Measurements from ENCODE around the gene NFAM1. TPM values are rescaled to one million over a fixed set of nuclear protein-coding genes. Genes with fewer than 3 reads are reported as not detected.

NFAM1 gene
- polyA plus RNA-seq, 1 of the 3 experiments (the other 2 are of a cell fraction): 0.02 TPM

GRCh38 chr22:42356533-42356932 lies 75.7 kb downstream of the NFAM1 start:
- no peaks in the 10 kb centered on the region for H3K79me2 ChIP-seq (ENCODE audit: insufficient read depth)
- no peak overlapping the region for H3K9ac ChIP-seq
- H4K20me1 ChIP-seq (ENCODE audit: insufficient read depth): no peaks in the 10 kb centered on the region
- DNase-seq: no peak
- no peak overlapping the region for H3K4me3 ChIP-seq (ENCODE audit: low read depth in 2 of 2, low read length in 1 of 2)
- H3K9me2 ChIP-seq: no peaks in the 10 kb centered on the region
- no peak overlapping the region for H3K27ac ChIP-seq (ENCODE audit: low read depth in 2 of 2, low read length in 1 of 2)
- 94% methylated on average over 5 of the region's 7 CpGs for WGBS (ENCODE audit: low lambda C conversion rate)
- H3K27me3 ChIP-seq (ENCODE audit: insufficient read depth): no peaks in the 10 kb centered on the region
- H3K4me1 ChIP-seq (ENCODE audit: control insufficient read depth in 1 of 2, insufficient read depth in 2 of 2, low read depth in 1 of 2, low read length in 1 of 2): peaks cover 0 to 8% of the 10 kb centered on the region in 2 experiments; a peak in 2 of 4 replicates
- no peak overlapping the region for H3K4me2 ChIP-seq
- POLR2A ChIA-PET: no interaction called here
- H3F3A ChIP-seq (replicated peaks; ENCODE audit: insufficient read depth): no peaks in the 10 kb centered on the region
- no peak overlapping the region for H2AFZ ChIP-seq (ENCODE audit: low read depth)
- H3K9me3 ChIP-seq: no peaks in the 10 kb centered on the region
- CTCF ChIA-PET: no interaction called here
- no peaks in the 10 kb centered on the region for H3K36me3 ChIP-seq (replicated peaks in 1 of 2; ENCODE audit: control insufficient read depth in 1 of 2, insufficient read depth in 2 of 2, low read length in 1 of 2)
- TF ChIP-seq RXRA (IDR thresholded peaks at IDR 0.05; ENCODE audit: borderline replicate concordance, low read depth) (no peak), SMC3 (IDR thresholded peaks at IDR 0.05; ENCODE audit: low read depth, low read length) (no peak), IRF3 (IDR thresholded peaks at IDR 0.05; ENCODE audit: low read depth, low read length) (no peak)

GRCh38 chr22:42353883-42354727 lies 78.1 kb downstream of the NFAM1 start:
- WGBS (ENCODE audit: low lambda C conversion rate): 43% methylated on average over 7 of the region's 10 CpGs
- no peaks in the 10 kb centered on the region for H3K27me3 ChIP-seq (ENCODE audit: insufficient read depth)

More at GRCh38 chr22:42353883-42354727, 78.1 kb downstream of the NFAM1 start:
- Histone ChIP-seq H3K79me2 (ENCODE audit: insufficient read depth) (no peaks in the 10 kb centered on the region), H3K4me3 (ENCODE audit: low read depth in 2 of 2, low read length in 1 of 2) (no peak overlapping the region), H3K4me1 (ENCODE audit: control insufficient read depth in 1 of 2, insufficient read depth in 2 of 2, low read depth in 1 of 2, low read length in 1 of 2) (peaks cover 0 to 8% of the 10 kb centered on the region in 2 experiments; a peak in 2 of 4 replicates), H3F3A (replicated peaks; ENCODE audit: insufficient read depth) (no peaks in the 10 kb centered on the region), H3K9ac (no peak overlapping the region), H3K9me2 (no peaks in the 10 kb centered on the region), H3K4me2 (no peak overlapping the region), H3K27ac (ENCODE audit: low read depth in 2 of 2, low read length in 1 of 2) (peak overlapping the region in 1 of 2 experiments; percentile 69; a peak in 2 of 4 replicates), H3K36me3 (replicated peaks in 1 of 2; ENCODE audit: control insufficient read depth in 1 of 2, insufficient read depth in 2 of 2, low read length in 1 of 2) (no peaks in the 10 kb centered on the region), H4K20me1 (ENCODE audit: insufficient read depth) (no peaks in the 10 kb centered on the region), H3K9me3 (no peaks in the 10 kb centered on the region), H2AFZ (ENCODE audit: low read depth) (peak overlapping the region; percentile 46; the same call in 1 of the 2 replicates)
- no peak for TF ChIP-seq GABPA (IDR thresholded peaks at IDR 0.05; ENCODE audit: low read depth)
- TF ChIP-seq RAD21 (IDR thresholded peaks at IDR 0.05; ENCODE audit: low read length): peak; percentile 21; the same call in 1 of the 2 replicates
- TF ChIP-seq TCF12 (IDR thresholded peaks at IDR 0.05): peak; percentile 48; the same call in 1 of the 2 replicates
- no peak for TF ChIP-seq REST (IDR thresholded peaks at IDR 0.05; ENCODE audit: low read depth, low read length)
- no peak for TF ChIP-seq SIN3A (IDR thresholded peaks at IDR 0.05; ENCODE audit: borderline replicate concordance, low read depth, low read length)
- TF ChIP-seq CHD2 (IDR thresholded peaks at IDR 0.05; ENCODE audit: low read length, partially characterized antibody): peak; percentile 70
- 0 out of 4 replicates have a peak, but pooled peaks of 1 of the 2 experiments have one; percentile 7 for TF ChIP-seq EP300 (IDR thresholded peaks at IDR 0.05; ENCODE audit: borderline replicate concordance in 1 of 2, low read depth in 1 of 2, low read length in 1 of 2)
- DNase-seq: peak; percentile 77
- ChIA-PET CTCF (interaction anchor here (0.8 to 1.4 kb wide), 4 partner anchors 46 to 90 kb away, joined by 3 to 5 read pairs (median 3); no protein-coding TSS in a partner anchor), POLR2A (interaction anchor here (0.6 kb wide), 1 partner anchor 90 kb away, joined by 3 read pairs; no protein-coding TSS in a partner anchor)

Data from SK-N-SH (cell line).